Measurements from ENCODE around the gene RAC2.
A peak's percentile ranks its signal among the peaks of the same experiment; 100 is the strongest.
"Not testable (repeated sequence)": the region's sequence is repeated elsewhere in the genome, so short reads cannot be mapped to it uniquely, and the experiment has no call there.

Gene RAC2

DNA sequence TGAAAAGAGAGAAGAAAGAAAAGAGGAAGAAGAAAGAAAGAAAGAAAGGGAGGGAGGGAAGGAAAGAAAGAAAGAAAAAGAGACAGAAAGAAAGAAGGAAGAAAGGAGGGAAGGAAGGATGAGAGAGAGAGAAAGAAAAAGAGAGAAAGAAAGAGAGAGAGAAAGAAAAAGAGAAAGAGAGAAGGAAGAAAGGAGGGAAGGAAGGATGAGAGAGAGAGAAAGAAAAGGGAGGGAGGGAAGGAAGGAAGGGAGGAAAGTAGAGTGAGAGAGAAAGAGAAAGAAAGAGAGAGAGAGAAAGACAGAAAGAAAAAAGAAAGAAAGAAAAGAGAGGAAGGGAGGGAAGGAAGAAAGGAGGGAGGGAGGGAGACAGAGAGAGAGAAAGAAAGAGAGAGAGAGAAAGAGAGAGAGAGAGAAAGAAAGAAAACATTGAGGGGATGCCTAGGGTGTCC, 11.5 kb upstream of the RAC2 start:
- no peak for DNase-seq (ENCODE audit: low read depth in 2 of 2)

GRCh38 chr22:37254867-37255233, 10.8 kb upstream of the RAC2 start:
- no peak for DNase-seq (ENCODE audit: low read depth in 2 of 2)

- DNase-seq (ENCODE audit: low read depth in 2 of 2) = no peak
Measured at GRCh38 chr22:37254209-37254866, 10.3 kb upstream of the RAC2 start.

- DNase-seq (ENCODE audit: low read depth in 2 of 2) = no peak
Measured at GRCh38 chr22:37253126-37253660, 9.1 kb upstream of the RAC2 start.

DNA sequence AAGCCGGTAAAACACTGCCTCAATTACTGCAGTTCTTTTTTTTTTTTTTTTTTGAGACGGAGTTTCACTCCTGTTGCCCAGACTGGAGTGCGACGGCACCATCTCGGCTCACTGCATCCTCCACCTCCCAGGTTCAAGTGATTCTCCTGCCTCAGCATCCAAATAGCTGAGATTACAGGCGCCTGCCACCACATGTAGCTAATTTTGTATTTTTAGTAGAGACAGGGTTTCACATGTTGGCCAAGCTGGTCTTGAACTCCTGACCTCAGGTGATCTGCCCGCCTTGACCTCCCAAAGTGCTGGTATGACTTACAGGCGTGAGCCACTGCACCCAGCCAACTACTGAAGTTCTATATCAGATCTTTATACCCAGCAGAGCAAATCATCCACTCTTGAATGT, 7.8 kb upstream of the RAC2 start:
- not testable (repeated sequence) for DNase-seq (ENCODE audit: low read depth in 2 of 2)

DNA sequence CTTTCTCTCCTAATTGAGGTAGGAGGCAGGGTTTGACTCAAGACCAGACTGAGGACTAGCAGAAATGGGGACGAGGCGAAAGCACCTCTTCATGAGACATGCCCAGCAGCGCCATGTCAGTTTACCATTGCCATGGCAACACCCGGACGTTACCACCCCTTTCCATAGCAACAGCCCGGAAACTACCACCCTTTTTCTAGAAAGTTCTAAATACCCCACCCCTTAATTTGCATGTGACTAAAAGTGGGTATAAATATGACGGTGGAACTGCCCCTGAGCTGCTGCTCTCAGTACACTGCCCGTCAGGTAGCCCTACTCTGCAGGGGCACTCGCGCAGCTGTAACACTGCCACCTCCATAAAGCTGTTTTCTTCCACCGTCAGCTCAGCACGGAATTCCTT, 5.9 kb upstream of the RAC2 start:
- no peak for DNase-seq (ENCODE audit: low read depth in 2 of 2)

DNA sequence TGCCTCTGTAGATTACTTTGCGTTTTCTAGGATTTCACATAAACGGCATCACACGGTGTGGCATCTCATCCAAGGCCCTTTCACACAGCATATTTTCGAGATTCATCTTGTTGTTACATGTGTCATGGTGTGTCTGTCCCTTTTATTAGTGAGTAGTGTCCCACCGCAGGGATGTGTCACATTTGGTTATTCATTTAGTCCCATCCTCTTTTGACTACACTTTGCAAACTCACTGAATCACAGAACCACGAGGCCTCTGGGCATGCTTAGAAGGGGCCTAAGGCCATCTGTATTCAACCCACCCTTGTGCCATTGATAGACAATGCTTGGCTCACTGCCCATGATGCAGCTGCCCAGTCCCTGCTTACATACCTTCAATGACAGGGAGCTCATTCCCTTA, 4.2 kb upstream of the RAC2 start:
- DNase-seq (ENCODE audit: low read depth in 2 of 2) = no peak

- no peak for DNase-seq (ENCODE audit: low read depth in 2 of 2)
Measured at GRCh38 chr22:37245740-37246139, 1.7 kb upstream of the RAC2 start.

GRCh38 chr22:37244922-37245722, 1.1 kb upstream of the RAC2 start:
- no peak for DNase-seq (ENCODE audit: low read depth in 2 of 2)

GRCh38 chr22:37243402-37244113, 511 bp downstream of the RAC2 start:
- DNase-seq (ENCODE audit: low read depth in 2 of 2) = no peak

DNA sequence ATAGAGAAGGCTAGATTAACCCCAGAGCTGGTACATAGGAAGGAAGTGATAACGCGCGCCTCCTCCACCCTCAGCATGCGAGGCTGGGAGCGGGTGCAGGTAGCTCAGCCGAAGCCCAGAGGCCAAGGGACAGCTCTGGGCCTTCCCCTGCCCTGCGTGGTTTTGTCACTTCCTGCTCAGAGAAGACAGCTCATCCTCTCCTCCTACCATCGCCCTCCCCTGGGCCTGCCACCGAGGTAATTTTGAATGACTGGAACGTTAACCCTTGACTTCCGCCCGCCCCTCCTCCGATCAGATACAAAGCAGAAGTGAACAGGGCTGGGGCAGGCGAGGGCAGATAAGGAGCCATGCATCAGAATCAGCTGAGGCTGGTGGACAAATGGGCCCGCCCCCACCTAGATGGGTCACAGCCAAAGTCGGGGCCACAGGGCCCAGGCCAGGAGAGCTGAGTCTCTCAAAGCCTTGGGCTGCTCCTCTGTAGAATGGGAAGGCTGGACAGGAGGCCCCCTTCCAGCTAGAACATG, 1.6 kb downstream of the RAC2 start:
- DNase-seq (ENCODE audit: low read depth in 2 of 2) = peak; percentile 82 to 92

DNA sequence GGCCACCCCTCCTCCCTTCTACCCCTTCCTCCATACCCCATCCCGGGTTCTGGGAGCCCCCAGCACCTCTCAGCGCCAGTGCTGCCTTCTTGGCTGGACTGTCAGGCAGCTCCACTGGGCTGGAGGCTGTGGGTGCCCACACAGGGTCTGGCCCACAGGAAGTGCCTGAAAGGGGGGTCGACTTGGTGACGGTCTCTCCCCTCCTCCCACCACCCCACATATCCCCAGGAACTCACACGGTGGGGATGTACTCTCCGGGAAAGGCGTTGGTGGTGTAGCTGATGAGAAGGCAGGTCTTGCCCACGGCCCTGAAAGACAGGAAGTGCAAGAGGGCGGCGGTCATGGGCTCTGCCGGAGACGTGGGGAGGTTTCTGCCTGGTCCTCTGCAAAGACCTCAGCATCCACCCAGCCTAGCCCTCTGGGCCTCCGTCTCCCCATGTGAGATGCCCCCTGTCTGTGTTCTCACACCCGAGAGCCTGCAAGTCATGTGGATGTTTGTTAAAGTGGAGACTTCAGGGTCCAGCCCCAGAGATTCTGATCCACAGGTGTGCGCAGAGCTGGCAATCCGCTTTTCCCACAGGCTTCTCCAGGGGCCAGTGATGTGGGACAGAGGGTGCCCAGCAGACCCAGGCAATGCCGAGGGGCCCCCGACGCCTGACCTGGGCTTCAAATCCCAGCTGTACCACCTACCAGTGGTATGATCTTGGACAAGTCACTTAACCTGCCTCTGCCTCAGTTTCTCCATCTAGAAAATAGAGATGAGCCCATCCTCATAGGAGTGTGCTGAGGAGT, 2.5 kb downstream of the RAC2 start:
- DNase-seq (ENCODE audit: low read depth in 2 of 2) = no peak

GRCh38 chr22:37240941-37241320, 3.1 kb downstream of the RAC2 start:
- no peak for DNase-seq (ENCODE audit: low read depth in 2 of 2)

GRCh38 chr22:37240240-37240940, 3.7 kb downstream of the RAC2 start:
- DNase-seq (ENCODE audit: low read depth in 2 of 2) = no peak

DNA sequence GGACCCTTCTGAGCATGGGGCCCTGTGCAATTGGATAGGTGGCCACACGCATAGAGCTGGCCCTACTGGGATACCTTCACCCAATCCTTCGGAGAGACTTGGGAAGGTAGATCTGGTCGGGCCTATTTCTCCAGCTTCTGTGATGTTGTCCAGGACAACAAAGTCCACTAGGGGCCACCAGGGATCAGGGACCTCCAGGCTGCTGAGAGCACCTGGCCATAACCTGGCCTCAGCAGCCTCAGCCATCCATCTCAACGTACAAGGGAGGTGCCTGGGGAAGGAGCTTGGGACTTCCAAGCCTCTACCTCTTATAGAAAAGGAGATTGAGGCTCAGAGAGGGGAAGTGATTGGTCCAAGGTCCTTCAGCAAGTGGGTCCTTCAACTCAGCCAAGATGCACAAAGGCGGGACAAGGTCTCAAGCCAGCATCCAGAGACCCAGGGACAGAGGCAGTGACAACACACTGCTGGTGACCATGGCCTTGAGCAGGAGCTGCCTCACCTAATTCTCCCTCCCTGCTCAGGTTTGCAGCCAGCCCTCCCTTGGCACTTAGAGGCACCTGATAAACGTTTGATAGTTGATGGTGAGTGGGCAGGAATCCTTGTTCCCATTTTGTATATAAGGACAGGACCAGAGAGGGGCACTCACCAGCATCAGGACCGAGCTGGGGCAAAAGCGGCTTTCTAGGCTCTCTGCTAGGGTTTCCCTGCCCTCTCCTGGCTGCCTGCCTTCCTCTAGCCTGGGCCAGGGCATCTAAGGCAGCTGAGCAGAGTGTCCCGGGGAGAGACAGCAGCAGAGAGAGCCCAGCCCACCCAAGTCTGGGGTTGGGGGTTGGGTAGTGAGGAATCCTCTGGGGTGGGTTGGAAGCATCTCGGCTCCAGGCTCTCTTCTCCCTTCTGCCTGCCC, 4.5 kb downstream of the RAC2 start:
- DNase-seq (ENCODE audit: low read depth in 2 of 2) = no peak

DNA sequence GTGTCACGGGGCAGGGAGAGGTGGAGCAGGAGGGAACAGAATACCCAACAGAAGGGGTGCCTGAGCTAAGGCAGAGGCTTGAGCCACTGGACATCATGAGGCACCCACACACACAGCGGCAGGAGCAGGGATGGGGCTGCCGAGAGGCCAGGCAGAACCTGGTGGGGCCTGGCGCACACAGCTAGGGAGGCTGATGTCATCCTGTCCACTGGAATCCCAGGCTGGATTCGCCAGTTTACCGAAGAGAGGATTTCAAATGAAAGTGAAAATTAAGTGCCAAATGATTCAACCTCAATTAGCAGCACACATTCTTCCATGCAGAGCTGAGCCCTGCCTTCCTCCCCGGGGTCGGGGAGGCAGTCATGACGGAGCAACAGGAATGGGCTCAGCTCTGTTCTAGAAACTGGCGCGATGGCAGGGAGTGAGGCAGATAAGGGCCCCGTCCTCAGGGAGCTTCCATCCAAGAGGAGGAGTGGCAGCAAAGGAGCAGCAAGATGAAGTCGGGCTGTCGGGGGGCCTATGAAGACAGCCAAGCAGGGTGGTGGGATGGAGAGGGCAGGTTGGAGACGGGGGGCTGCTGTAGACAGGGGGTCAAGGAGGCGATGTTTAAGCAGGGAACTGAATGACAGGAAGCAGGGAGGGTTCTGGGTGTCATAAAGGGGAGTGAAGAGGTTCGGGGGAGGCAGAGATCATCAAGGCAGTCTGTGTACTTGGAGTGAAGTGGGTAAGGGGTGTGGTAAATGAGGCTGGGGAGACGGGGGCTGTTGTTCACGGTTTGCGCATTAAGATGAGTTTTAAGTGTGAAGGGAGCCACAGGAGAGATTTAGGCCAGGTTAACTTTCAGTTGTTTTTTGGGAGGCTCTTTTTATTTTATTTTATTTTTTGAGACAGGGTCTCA, 6.4 kb downstream of the RAC2 start:
- no peak for DNase-seq (ENCODE audit: low read depth in 2 of 2)

- DNase-seq (ENCODE audit: low read depth in 2 of 2) = no peak
Measured at GRCh38 chr22:37235897-37236607, 8.0 kb downstream of the RAC2 start.
